IMR-90 (cell line): ENCODE results near the gene MICAL3.

ENCODE experiments used
- BHLHE40 ChIP-seq: fragments of 150-350 bp; IDR thresholded peaks from 2 replicates; pipeline ENCODE4 v1.6.1; 2016; ENCODE audit warnings: mild to moderate bottlenecking, low read depth, low read length
- CHD1 ChIP-seq: IDR thresholded peaks from 2 replicates; pipeline ENCODE4 v1.6.1; 2012; ENCODE audit warnings: low read depth, low read length, improper control_type of control experiment
- FOS ChIP-seq: fragments of 150-350 bp; IDR thresholded peaks from 2 replicates; pipeline ENCODE4 v1.6.1; 2016; ENCODE audit warnings: low read depth, low read length
- MAZ ChIP-seq: IDR thresholded peaks from 2 replicates; pipeline ENCODE4 v1.6.1; 2012; ENCODE audit warnings: low read depth, mild to moderate bottlenecking, low read length, improper control_type of control experiment, moderate library complexity, borderline replicate concordance
- POLR2A ChIP-seq: IDR thresholded peaks from 2 replicates; pipeline ENCODE4 v1.6.1; 2012; ENCODE audit warnings: mild to moderate bottlenecking, low read depth, low read length
- RAD21 ChIP-seq: IDR thresholded peaks from 2 replicates; pipeline ENCODE4 v1.6.1; 2012; ENCODE audit warnings: low read length, improper control_type of control experiment
- RFX5 ChIP-seq: IDR thresholded peaks from 2 replicates; pipeline ENCODE4 v1.8.0; 2012; ENCODE audit warnings: low read depth, mild to moderate bottlenecking, low read length, moderate library complexity
- TF ChIP-seq, protein P1 (sequence below): conservative IDR thresholded peaks from 2 replicates; pipeline ENCODE4 v1.5.1; 2012; ENCODE audit warnings: mild to moderate bottlenecking, low read depth, low read length, improper control_type of control experiment

DNA sequence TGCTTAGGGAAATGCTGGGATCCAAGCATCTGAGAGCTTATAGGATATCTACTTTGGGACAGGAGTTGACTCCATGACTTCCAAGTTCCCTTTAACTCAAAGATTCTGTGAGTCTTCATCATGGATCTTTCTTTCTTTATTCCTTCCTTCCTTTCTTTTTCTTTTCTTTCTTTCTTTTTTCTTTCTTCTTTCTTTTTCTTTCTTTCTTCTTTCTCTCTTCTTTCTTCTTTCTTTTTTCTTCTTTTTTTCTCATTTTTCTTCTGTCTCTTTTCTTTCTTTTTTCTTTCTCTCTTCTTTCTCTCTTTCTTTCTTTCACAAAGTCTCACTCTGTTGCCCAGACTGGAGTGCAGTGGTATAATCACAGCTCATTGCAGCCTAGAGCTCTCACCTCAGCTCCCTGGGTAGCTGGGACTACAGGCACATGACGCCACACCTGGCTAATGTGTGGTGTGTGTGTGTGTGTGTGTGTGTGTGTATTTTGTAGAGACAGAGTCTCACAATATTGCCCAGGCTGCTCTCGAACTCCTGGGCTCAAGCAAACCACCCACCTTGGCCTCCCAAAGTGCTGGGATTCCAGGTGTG lies 5.4 kb upstream of the MICAL3 start:
- TF ChIP-seq RAD21 (no peak), CHD1 (no peak), POLR2A (no peak), FOS (no peak), RFX5 (no peak), BHLHE40 (no peak), MAZ (no peak)
- TF ChIP-seq, protein P1, sequence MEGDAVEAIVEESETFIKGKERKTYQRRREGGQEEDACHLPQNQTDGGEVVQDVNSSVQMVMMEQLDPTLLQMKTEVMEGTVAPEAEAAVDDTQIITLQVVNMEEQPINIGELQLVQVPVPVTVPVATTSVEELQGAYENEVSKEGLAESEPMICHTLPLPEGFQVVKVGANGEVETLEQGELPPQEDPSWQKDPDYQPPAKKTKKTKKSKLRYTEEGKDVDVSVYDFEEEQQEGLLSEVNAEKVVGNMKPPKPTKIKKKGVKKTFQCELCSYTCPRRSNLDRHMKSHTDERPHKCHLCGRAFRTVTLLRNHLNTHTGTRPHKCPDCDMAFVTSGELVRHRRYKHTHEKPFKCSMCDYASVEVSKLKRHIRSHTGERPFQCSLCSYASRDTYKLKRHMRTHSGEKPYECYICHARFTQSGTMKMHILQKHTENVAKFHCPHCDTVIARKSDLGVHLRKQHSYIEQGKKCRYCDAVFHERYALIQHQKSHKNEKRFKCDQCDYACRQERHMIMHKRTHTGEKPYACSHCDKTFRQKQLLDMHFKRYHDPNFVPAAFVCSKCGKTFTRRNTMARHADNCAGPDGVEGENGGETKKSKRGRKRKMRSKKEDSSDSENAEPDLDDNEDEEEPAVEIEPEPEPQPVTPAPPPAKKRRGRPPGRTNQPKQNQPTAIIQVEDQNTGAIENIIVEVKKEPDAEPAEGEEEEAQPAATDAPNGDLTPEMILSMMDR: no peak
